OCI-LY1 (cell line): ENCODE data around the gene PDE1C.

Experiments
- H2AFZ ChIP-seq: fragments of 200-600 bp; sonication (generic), shearing (Covaris generic); 2 replicates; pipeline ENCODE4 v1.6.0; 2014; ENCODE audit warnings: antibody characterized with exemption, mild to moderate bottlenecking, low read length
- H3F3A ChIP-seq: fragments of 200-600 bp; sonication (generic), shearing (Covaris generic); 2 replicates; pipeline ENCODE4 v1.6.0; 2014; ENCODE audit warnings: mild to moderate bottlenecking, antibody characterized with exemption, low read length, moderate library complexity; ENCODE audit not compliant: insufficient read depth
- H3K27ac ChIP-seq: fragments of 200-600 bp; sonication (generic); 2 replicates; pipeline ENCODE4 v1.5.1; 2014; ENCODE audit warnings: low read length, mixed run types, mild to moderate bottlenecking, low read depth; ENCODE audit not compliant: poor library complexity, severe bottlenecking
- H3K27me3 ChIP-seq: fragments of 200-600 bp; sonication (generic); 2 replicates; pipeline ENCODE4 v1.6.0; 2014; ENCODE audit warnings: antibody characterized with exemption, mild to moderate bottlenecking, low read length, moderate library complexity; ENCODE audit not compliant: insufficient read depth
- H3K36me3 ChIP-seq: fragments of 200-600 bp; sonication (generic); 2 replicates; pipeline ENCODE4 v1.6.1; 2014; ENCODE audit warnings: mild to moderate bottlenecking, antibody characterized with exemption, low read length, moderate library complexity, mixed read lengths; ENCODE audit not compliant: insufficient read depth
- H3K4me1 ChIP-seq: fragments of 200-600 bp; sonication (generic); 2 replicates; pipeline ENCODE4 v1.5.1; 2014; ENCODE audit warnings: mild to moderate bottlenecking, low read length, moderate library complexity; ENCODE audit not compliant: insufficient read depth, severe bottlenecking
- H3K4me2 ChIP-seq: fragments of 200-600 bp; sonication (generic), shearing (Covaris generic); 2 replicates; pipeline ENCODE4 v1.6.1; 2014; ENCODE audit warnings: low read length
- H3K4me3 ChIP-seq: fragments of 200-600 bp; sonication (generic); 2 replicates; pipeline ENCODE4 v1.5.1; 2014; ENCODE audit warnings: low read length, low read depth, mild to moderate bottlenecking, mixed read lengths; ENCODE audit not compliant: poor library complexity, severe bottlenecking
- H3K79me2 ChIP-seq: fragments of 200-600 bp; shearing (Covaris generic); 2 replicates; pipeline ENCODE4 v1.6.1; 2016; ENCODE audit warnings: mixed run types, low read length, mixed read lengths; ENCODE audit not compliant: insufficient read depth
- H3K9ac ChIP-seq: fragments of 200-600 bp; sonication (generic), shearing (Covaris generic); 2 replicates; pipeline ENCODE4 v1.6.1; 2014; ENCODE audit warnings: mild to moderate bottlenecking, low read length, mixed read lengths
- H3K9me2 ChIP-seq: fragments of 200-600 bp; sonication (generic), shearing (Covaris generic); 2 replicates; pipeline ENCODE4 v1.6.1; 2014; ENCODE audit warnings: low read depth, mild to moderate bottlenecking, low read length, mixed read lengths
- H3K9me3 ChIP-seq: fragments of 200-600 bp; shearing (Covaris generic); 2 replicates; pipeline ENCODE4 v1.6.1; 2014; ENCODE audit warnings: low read length, mixed read lengths
- H4K20me1 ChIP-seq: fragments of 200-600 bp; sonication (generic), shearing (Covaris generic); 2 replicates; pipeline ENCODE4 v1.6.0; 2016; ENCODE audit warnings: mild to moderate bottlenecking, low read length; ENCODE audit not compliant: insufficient read depth
- EZH2 ChIP-seq: fragments of 200-600 bp; sonication (generic), shearing (Covaris generic); IDR thresholded peaks from 2 replicates; pipeline ENCODE4 v1.8.0; 2017; ENCODE audit warnings: borderline replicate concordance, mixed run types, mild to moderate bottlenecking, antibody characterized with exemption, low read length, moderate library complexity, mixed read lengths
- TF ChIP-seq, protein P1 (sequence below): fragments of 200-600 bp; sonication (generic), shearing (Covaris generic); IDR thresholded peaks from 2 replicates; pipeline ENCODE4 v1.5.1; 2017; ENCODE audit warnings: mild to moderate bottlenecking, antibody characterized with exemption, low read length, moderate library complexity, mixed read lengths

Gene PDE1C

DNA sequence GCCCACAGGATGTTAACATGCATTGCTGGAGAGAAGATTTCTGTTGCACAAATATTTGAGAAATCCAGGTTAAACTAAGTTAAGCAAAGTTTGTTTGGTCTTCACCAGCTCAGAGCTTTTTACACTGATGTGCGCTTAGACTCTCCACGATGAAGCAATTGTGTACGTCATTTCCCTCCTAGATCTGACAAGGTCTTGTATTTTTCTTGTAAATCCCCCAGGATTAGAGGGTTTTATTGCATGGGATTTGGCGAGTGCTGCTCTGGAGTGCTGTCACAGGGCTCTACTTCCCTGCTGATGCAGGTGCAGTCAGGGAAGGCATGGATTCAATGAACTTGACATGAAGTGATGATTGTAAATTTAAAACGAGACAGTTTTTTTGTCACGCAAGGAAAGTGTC lies 173.3 kb downstream of the PDE1C start:
- Histone ChIP-seq H3K27me3 (no peaks in the 10 kb centered on the region), H3K36me3 (no peaks in the 10 kb centered on the region), H2AFZ (no peak overlapping the region), H3K27ac (no peak overlapping the region), H3F3A (no peaks in the 10 kb centered on the region), H3K4me2 (no peak overlapping the region), H3K9me2 (no peaks in the 10 kb centered on the region), H3K9me3 (no peaks in the 10 kb centered on the region), H3K9ac (no peak overlapping the region), H4K20me1 (no peaks in the 10 kb centered on the region), H3K79me2 (no peaks in the 10 kb centered on the region), H3K4me3 (no peak overlapping the region), H3K4me1 (no peaks in the 10 kb centered on the region)
- TF ChIP-seq, protein P1, sequence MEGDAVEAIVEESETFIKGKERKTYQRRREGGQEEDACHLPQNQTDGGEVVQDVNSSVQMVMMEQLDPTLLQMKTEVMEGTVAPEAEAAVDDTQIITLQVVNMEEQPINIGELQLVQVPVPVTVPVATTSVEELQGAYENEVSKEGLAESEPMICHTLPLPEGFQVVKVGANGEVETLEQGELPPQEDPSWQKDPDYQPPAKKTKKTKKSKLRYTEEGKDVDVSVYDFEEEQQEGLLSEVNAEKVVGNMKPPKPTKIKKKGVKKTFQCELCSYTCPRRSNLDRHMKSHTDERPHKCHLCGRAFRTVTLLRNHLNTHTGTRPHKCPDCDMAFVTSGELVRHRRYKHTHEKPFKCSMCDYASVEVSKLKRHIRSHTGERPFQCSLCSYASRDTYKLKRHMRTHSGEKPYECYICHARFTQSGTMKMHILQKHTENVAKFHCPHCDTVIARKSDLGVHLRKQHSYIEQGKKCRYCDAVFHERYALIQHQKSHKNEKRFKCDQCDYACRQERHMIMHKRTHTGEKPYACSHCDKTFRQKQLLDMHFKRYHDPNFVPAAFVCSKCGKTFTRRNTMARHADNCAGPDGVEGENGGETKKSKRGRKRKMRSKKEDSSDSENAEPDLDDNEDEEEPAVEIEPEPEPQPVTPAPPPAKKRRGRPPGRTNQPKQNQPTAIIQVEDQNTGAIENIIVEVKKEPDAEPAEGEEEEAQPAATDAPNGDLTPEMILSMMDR: no peak
- TF ChIP-seq EZH2: no peak

DNA sequence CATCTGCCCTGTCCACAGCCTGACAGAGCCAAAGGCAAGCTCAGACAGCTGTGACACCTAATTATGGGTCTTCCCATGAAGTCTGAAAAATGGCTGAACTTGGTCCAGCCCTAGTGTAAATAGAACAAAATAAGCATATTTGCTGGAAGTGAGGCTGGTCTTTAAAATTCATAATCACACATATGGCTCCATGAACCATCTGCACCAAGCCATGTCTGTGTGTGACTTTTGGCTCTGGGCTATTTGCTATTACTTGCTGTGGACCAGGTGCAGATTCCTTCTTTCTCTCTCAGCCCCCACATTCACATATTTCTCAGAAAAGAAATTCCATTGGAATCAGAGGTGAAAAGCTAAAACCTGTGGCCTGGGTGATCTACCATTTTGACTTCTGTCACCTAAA lies 175.9 kb downstream of the PDE1C start:
- TF ChIP-seq, protein P1: no peak
- no peak for TF ChIP-seq EZH2
- H2AFZ ChIP-seq: no peak overlapping the region
- no peaks in the 10 kb centered on the region for H3K9me3 ChIP-seq
- no peak overlapping the region for H3K4me2 ChIP-seq
- H3K9me2 ChIP-seq: no peaks in the 10 kb centered on the region
- H3K4me1 ChIP-seq: no peaks in the 10 kb centered on the region
- no peak overlapping the region for H3K4me3 ChIP-seq
- H4K20me1 ChIP-seq: no peaks in the 10 kb centered on the region
- no peaks in the 10 kb centered on the region for H3K27me3 ChIP-seq
- no peak overlapping the region for H3K27ac ChIP-seq
- no peaks in the 10 kb centered on the region for H3K79me2 ChIP-seq
- H3K9ac ChIP-seq: no peak overlapping the region
- no peaks in the 10 kb centered on the region for H3K36me3 ChIP-seq
- no peaks in the 10 kb centered on the region for H3F3A ChIP-seq

DNA sequence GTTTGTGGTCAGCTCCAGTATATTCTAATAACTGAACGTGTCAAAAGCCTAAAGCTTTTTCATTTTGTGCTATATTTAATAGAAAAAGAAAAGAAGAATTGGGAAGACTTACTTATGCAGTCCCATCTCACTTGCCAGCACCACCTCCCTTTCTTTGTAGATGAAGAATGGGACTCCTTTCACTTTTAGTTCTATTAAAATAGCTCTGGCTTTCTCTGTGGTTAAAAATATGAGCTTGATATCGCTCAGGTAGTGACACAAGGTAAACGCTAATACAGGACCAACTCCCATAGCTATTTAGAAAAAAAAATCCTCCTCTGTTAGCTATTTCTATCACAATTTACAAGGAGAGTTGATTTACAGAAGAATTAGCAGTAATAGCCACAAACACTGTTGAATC lies 176.8 kb downstream of the PDE1C start:
- Histone ChIP-seq H3K27ac (no peak overlapping the region), H3F3A (no peaks in the 10 kb centered on the region), H3K79me2 (no peaks in the 10 kb centered on the region), H4K20me1 (no peaks in the 10 kb centered on the region), H3K4me2 (no peak overlapping the region), H3K9ac (no peak overlapping the region), H3K4me1 (no peaks in the 10 kb centered on the region), H3K4me3 (no peak overlapping the region), H3K27me3 (no peaks in the 10 kb centered on the region), H3K9me3 (no peaks in the 10 kb centered on the region), H3K36me3 (no peaks in the 10 kb centered on the region), H3K9me2 (no peaks in the 10 kb centered on the region), H2AFZ (no peak overlapping the region)
- no peak for TF ChIP-seq EZH2
- TF ChIP-seq, protein P1: no peak
